H1 (cell line): ENCODE results near the gene ITGB4. TPM values are rescaled to one million over a fixed set of nuclear protein-coding genes. Genes with fewer than 3 reads are reported as not detected.
A peak's percentile ranks its signal among the peaks of the same experiment; 100 is the strongest.

ENCODE experiments used
- CTCF ChIA-PET: fragments of 300-600 bp; sonication (Branson Sonifier 250); formaldehyde crosslinking; loops from one replicate; lab custom pipeline; 2021; ENCODE audit not compliant: partially characterized antibody; lab: Charles Lee
- POLR2A ChIA-PET: fragments of 300-600 bp; sonication (Branson Sonifier 250); formaldehyde crosslinking; loops from one replicate; lab custom pipeline; 2021; ENCODE audit warnings: inconsistent platforms; ENCODE audit not compliant: partially characterized antibody; lab: Charles Lee
- DNase-seq, 2 experiments: peaks; one replicate each; pipeline versions ENCODE4 v3.0.0 to v3.0.0-alpha.2; 2010 to 2022; ENCODE audit warnings: low spot score in 2 of 2, low read depth in 1 of 2, mixed read lengths in 1 of 2
- FAIRE-seq: peaks from 2 replicates; lab custom pipeline; 2011; peaks lifted over from hg19 to GRCh38; lab: Jason Lieb, UNC
- H2AFZ ChIP-seq: 2 replicates; pipeline ENCODE4 v1.8.1; 2012; ENCODE audit warnings: low read length, inconsistent platforms
- H2AK5ac ChIP-seq: 2 replicates; pipeline ENCODE4 v1.6.1; 2013; ENCODE audit warnings: low read depth, low read length
- H2BK120ac ChIP-seq: replicated peaks from 2 replicates; pipeline ENCODE3; 2013; ENCODE audit warnings: low read depth, low read length, inconsistent platforms
- H2BK12ac ChIP-seq: 2 replicates; pipeline ENCODE4 v1.6.1; 2013; ENCODE audit warnings: low read depth, low read length
- H2BK15ac ChIP-seq: 2 replicates; pipeline ENCODE4 v1.6.1; 2013; ENCODE audit warnings: low read length
- H2BK20ac ChIP-seq: 2 replicates; pipeline ENCODE4 v1.6.1; 2013; ENCODE audit warnings: low read length
- H2BK5ac ChIP-seq: 2 replicates; pipeline ENCODE4 v1.6.1; 2013; ENCODE audit warnings: low read depth, low read length
- H3K14ac ChIP-seq: 2 replicates; pipeline ENCODE4 v1.6.1; 2013; ENCODE audit warnings: inconsistent platforms; ENCODE audit not compliant: insufficient read length
- H3K18ac ChIP-seq: 2 replicates; pipeline ENCODE4 v1.6.1; 2013; ENCODE audit warnings: low read length; ENCODE audit errors: extremely low read depth
- H3K23ac ChIP-seq: 2 replicates; pipeline ENCODE4 v1.6.1; 2013; ENCODE audit warnings: inconsistent platforms; ENCODE audit not compliant: insufficient read length
- H3K23me2 ChIP-seq: 2 replicates; pipeline ENCODE4 v1.6.1; 2013; ENCODE audit warnings: low read depth, low read length
- H3K27ac ChIP-seq: 2 replicates; pipeline ENCODE4 v1.6.1; 2011; ENCODE audit warnings: low read depth, low read length, inconsistent platforms
- H3K27me3 ChIP-seq, 4 experiments: replicated peaks in 1 of 4; 1 replicate in 1 of 4; 2 replicates in 3 of 4; pipeline versions ENCODE4 v1.6.1 to v1.8.1; 2011 to 2013; ENCODE audit warnings: low read length in 3 of 4, mild to moderate bottlenecking in 3 of 4, inconsistent platforms in 2 of 4, mixed read lengths in 2 of 4, moderate library complexity in 1 of 4; ENCODE audit not compliant: control insufficient read depth in 3 of 4, insufficient read depth in 3 of 4; ENCODE audit errors: extremely low read depth in 1 of 4
- H3K36me3 ChIP-seq, 4 experiments: 2 replicates each; pipeline versions ENCODE4 v1.6.1 to v1.8.1; 2011 to 2013; ENCODE audit warnings: mild to moderate bottlenecking in 4 of 4, low read length in 3 of 4, moderate library complexity in 2 of 4, control low read depth in 1 of 4, inconsistent platforms in 1 of 4; ENCODE audit not compliant: insufficient read depth in 4 of 4, control insufficient read depth in 2 of 4
- H3K4ac ChIP-seq: replicated peaks from 2 replicates; pipeline ENCODE3; 2013; ENCODE audit warnings: low read length, low read depth, mixed read lengths, inconsistent platforms; ENCODE audit not compliant: insufficient read length
- H3K4me1 ChIP-seq, 4 experiments: replicated peaks in 1 of 4; 1 replicate in 1 of 4; 2 replicates in 3 of 4; pipeline versions ENCODE4 v1.6.1 to v1.8.1; 2011 to 2013; ENCODE audit warnings: low read length in 3 of 4, inconsistent platforms in 2 of 4, mixed read lengths in 1 of 4; ENCODE audit not compliant: insufficient read depth in 4 of 4, control insufficient read depth in 3 of 4
- H3K4me2 ChIP-seq, 2 experiments: 2 replicates each; pipeline versions ENCODE4 v1.6.1 to v1.8.1; 2011 to 2013; ENCODE audit warnings: low read depth in 2 of 2, low read length in 2 of 2, control low read depth in 1 of 2, inconsistent platforms in 1 of 2, mild to moderate bottlenecking in 1 of 2; ENCODE audit not compliant: insufficient read depth in 1 of 2
- H3K4me3 ChIP-seq, 4 experiments: fragments of 200-600, 300-600 bp in 1 of 4; sonication (generic), shearing (Covaris generic), sonication (Bioruptor Twin) in 1 of 4; 2 replicates each; pipeline versions ENCODE4 v1.5.1 to v1.8.1; 2011 to 2016; ENCODE audit warnings: low read length in 4 of 4, low read depth in 3 of 4, control low read depth in 2 of 4, inconsistent platforms in 2 of 4, mild to moderate bottlenecking in 2 of 4, mixed read lengths in 1 of 4, moderate library complexity in 1 of 4; ENCODE audit not compliant: insufficient read depth in 2 of 4; ENCODE audit errors: extremely low read depth in 1 of 4
- H3K56ac ChIP-seq: replicated peaks from 2 replicates; pipeline ENCODE3; 2013; ENCODE audit warnings: low read depth, mild to moderate bottlenecking, mixed read lengths, low read length, inconsistent platforms; ENCODE audit not compliant: insufficient read length
- H3K79me1 ChIP-seq: 2 replicates; pipeline ENCODE4 v1.6.1; 2013; ENCODE audit warnings: low read depth, low read length, control low read depth
- H3K79me2 ChIP-seq, 2 experiments: 2 replicates each; pipeline versions ENCODE4 v1.6.1 to v1.8.1; 2012 to 2013; ENCODE audit warnings: low read length in 2 of 2, mild to moderate bottlenecking in 2 of 2, inconsistent platforms in 1 of 2; ENCODE audit not compliant: insufficient read depth in 2 of 2, control insufficient read depth in 1 of 2
- H3K9ac ChIP-seq, 4 experiments: replicated peaks in 1 of 4; 1 replicate in 1 of 4; 2 replicates in 3 of 4; pipeline versions ENCODE4 v1.6.1 to v1.8.1; 2011 to 2013; ENCODE audit warnings: low read depth in 3 of 4, low read length in 3 of 4, control low read depth in 2 of 4, mild to moderate bottlenecking in 2 of 4, moderate library complexity in 2 of 4, inconsistent platforms in 1 of 4; ENCODE audit errors: extremely low read depth in 1 of 4
- H3K9me3 ChIP-seq, 2 experiments: 2 replicates each; pipeline versions ENCODE4 v1.6.1 to v1.8.1; 2012 to 2013; ENCODE audit warnings: mild to moderate bottlenecking in 2 of 2, moderate library complexity in 2 of 2, control low read depth in 1 of 2, inconsistent platforms in 1 of 2, low read depth in 1 of 2, low read length in 1 of 2, mixed read lengths in 1 of 2; ENCODE audit not compliant: insufficient read depth in 2 of 2
- H4K20me1 ChIP-seq, 2 experiments: replicated peaks in 1 of 2; 2 replicates each; pipeline versions ENCODE3 to v1.8.1; 2011 to 2013; ENCODE audit warnings: inconsistent platforms in 2 of 2, low read length in 2 of 2, mild to moderate bottlenecking in 1 of 2; ENCODE audit not compliant: insufficient read depth in 2 of 2, control insufficient read depth in 1 of 2
- H4K5ac ChIP-seq: 2 replicates; pipeline ENCODE4 v1.6.1; 2013; ENCODE audit warnings: low read length, low read depth, mixed read lengths, inconsistent platforms; ENCODE audit not compliant: insufficient read length
- H4K8ac ChIP-seq: 2 replicates; pipeline ENCODE4 v1.8.0; 2013; ENCODE audit warnings: mild to moderate bottlenecking, moderate library complexity, low read length, inconsistent platforms; ENCODE audit not compliant: insufficient read depth; ENCODE audit errors: extremely low read depth
- H4K91ac ChIP-seq: replicated peaks from 2 replicates; pipeline ENCODE3; 2013; ENCODE audit warnings: low read length, mixed read lengths, inconsistent platforms; ENCODE audit not compliant: insufficient read length
- NRF1 ChIP-seq: IDR thresholded peaks from 2 replicates; pipeline ENCODE4 v1.6.1; 2011; ENCODE audit warnings: mild to moderate bottlenecking, low read depth, low read length, improper control_type of control experiment
- POLR2AphosphoS5 ChIP-seq: IDR thresholded peaks from 2 replicates; pipeline ENCODE4 v1.6.1; 2011; ENCODE audit warnings: low read depth, low read length
- WGBS, 2 experiments: shearing (Covaris generic) in 1 of 2; methylation state at CpG; one replicate each; pipeline versions ENCODE4 v1.1.6 to v1.1.7; 2013 to 2015; ENCODE audit warnings: low lambda C conversion rate in 2 of 2, mixed read lengths in 2 of 2, inconsistent platforms in 1 of 2, low coverage in 1 of 2, missing lambda C conversion rate in 1 of 2; ENCODE audit not compliant: insufficient replicate concordance in 2 of 2, insufficient coverage in 1 of 2, insufficient read length in 1 of 2; ENCODE audit errors: extremely low coverage in 1 of 2, missing lambda C conversion rate in 1 of 2; 5-methylcytosine and 5-hydroxymethylcytosine counted together
- polyA plus RNA-seq, 7 experiments: library from polyadenylated mRNA; depleted of rRNA in 3 of 7; stranded (reverse) in 5 of 7; unstranded in 2 of 7; fragments of >200 nt in 5 of 7; fragments of 200-250 nt in 2 of 7; gene quantifications; 1 replicate in 5 of 7; 2 replicates in 1 of 7; 4 replicates in 1 of 7; pipeline versions ENCODE4 v1.2.1 to v1.2.3, GENCODE V29; 2011 to 2013; ENCODE audit warnings: missing spikeins in 2 of 7, mixed read lengths in 2 of 7
- total RNA-seq: library from RNA; stranded (reverse); fragmentation: NEBNext Ultra II Directional; extraction: Animal tissue kit (Norgen Biotek cat#: 25700); gene quantifications from 2 replicates; pipeline ENCODE4 v1.2.1, GENCODE V29; 2021

ITGB4 gene
- total and polyA plus RNA-seq, 2 of the 8 experiments (the other 6 are each of a cell fraction or from before 2014, with no cell fraction given) = 5.2 to 5.6 TPM

DNA sequence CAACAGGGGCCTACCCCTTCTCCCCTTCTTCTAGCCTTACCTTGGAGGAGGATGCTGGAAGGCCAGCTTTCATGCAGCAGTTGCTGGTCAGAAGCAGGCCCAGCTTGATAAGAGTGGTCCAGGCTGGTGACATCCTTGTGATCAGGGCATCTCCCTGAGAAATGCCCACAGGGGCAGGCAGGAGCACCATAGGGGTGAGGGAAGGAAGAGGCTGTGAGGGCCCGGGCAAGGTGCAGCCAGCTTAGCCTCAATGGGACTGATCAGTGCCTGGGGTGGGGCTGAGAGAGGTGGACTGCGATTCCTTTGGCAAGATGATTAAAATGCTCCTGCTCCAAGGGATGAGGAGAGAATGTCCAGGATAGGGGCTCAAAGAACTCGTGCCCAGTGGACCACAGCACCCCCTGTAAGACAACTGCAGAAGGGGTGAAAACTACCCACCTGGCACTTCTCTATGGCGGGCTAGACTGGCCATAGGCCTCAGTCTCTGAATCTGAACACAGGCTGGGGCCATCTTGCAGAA, 53.3 kb downstream of the ITGB4 start:
- Histone ChIP-seq H4K20me1 (peaks cover 10 to 12% of the 10 kb centered on the region in 2 experiments), H3K23ac (no peak overlapping the region), H3K4me2 (no peak overlapping the region), H2BK12ac (no peak overlapping the region; the same call in 1 of the 2 replicates), H3K14ac (no peak overlapping the region), H2BK120ac (no peak overlapping the region), H3K27me3 (no peaks in the 10 kb centered on the region), H4K5ac (no peak overlapping the region), H3K9ac (no peak overlapping the region; a peak in 1 of 7 replicates), H3K4ac (no peak overlapping the region), H3K79me1 (no peaks in the 10 kb centered on the region), H3K23me2 (no peaks in the 10 kb centered on the region), H3K9me3 (no peaks in the 10 kb centered on the region), H3K56ac (no peak overlapping the region), H2BK20ac (no peak overlapping the region), H2BK5ac (no peak overlapping the region), H3K27ac (no peak overlapping the region), H3K79me2 (peaks cover 3 to 28% of the 10 kb centered on the region in 2 experiments; a peak in 3 of 4 replicates), H2AK5ac (no peak overlapping the region), H4K8ac (0 out of 2 replicates have a peak overlapping the region, but pooled peaks have one; percentile 45), H2AFZ (no peak overlapping the region), H2BK15ac (no peak overlapping the region), H4K91ac (no peak overlapping the region), H3K4me1 (peaks cover 0 to 4% (median 0%) of the 10 kb centered on the region in 4 experiments; a peak in 4 of 7 replicates), H3K4me3 (no peak overlapping the region), H3K36me3 (peaks cover 0 to 29% (median 14%) of the 10 kb centered on the region in 4 experiments; a peak in 5 of 8 replicates), H3K18ac (no peak overlapping the region)
- DNase-seq (no peak), FAIRE-seq (no peak)
- TF ChIP-seq NRF1 = no peak
- 0 out of 2 replicates have a peak, but pooled peaks have one; percentile 10 for TF ChIP-seq POLR2AphosphoS5
- POLR2A ChIA-PET = interaction anchor here (1.0 to 8.5 kb wide), 10 partner anchors 11 to 257 kb away, joined by 3 to 425 read pairs (median 24); partner anchors contain the start of genes GALK1, ITGB4, TRIM47 and UNK
- WGBS, 2 experiments = 95% methylated on average over 4 of the region's 4 CpGs; no CpG with 5 or more reads in 1 of the 2 experiments
- CTCF ChIA-PET = interaction anchor here (0.8 to 21.4 kb wide), 9 partner anchors 10 to 133 kb away, joined by 3 to 359 read pairs (median 4); partner anchors contain the start of genes GALK1 and UNK
